ENCODE results near the gene CSRNP2. TPM values are rescaled to one million over a fixed set of nuclear protein-coding genes. Genes with fewer than 3 reads are reported as not detected.

The CSRNP2 gene
- total and polyA plus RNA-seq, 2 of the 8 experiments (the other 6 are each of a cell fraction or from before 2014, with no cell fraction given) = 13.7 to 34.0 TPM

GRCh38 chr12:51076236-51076930 is 7.0 kb downstream of the CSRNP2 start:
- no peak overlapping the region for H3K18ac ChIP-seq (ENCODE audit: extremely low read depth, low read length)
- no peak overlapping the region for H2BK12ac ChIP-seq (ENCODE audit: low read depth, low read length)
- no peak overlapping the region for H2BK120ac ChIP-seq (replicated peaks; ENCODE audit: low read depth, low read length)
- peaks cover 5 to 39% of the 10 kb centered on the region in 2 experiments; a peak in 3 of 4 replicates for H3K79me2 ChIP-seq (ENCODE audit: control insufficient read depth in 1 of 2, insufficient read depth in 2 of 2, low read length in 2 of 2)
- H3K9ac ChIP-seq (replicated peaks in 1 of 4; ENCODE audit: extremely low read depth in 1 of 4, low read depth in 3 of 4, low read length in 3 of 4) = no peak overlapping the region
- POLR2A ChIA-PET (ENCODE audit: partially characterized antibody) = interaction anchor here (0.6 to 2.7 kb wide), 6 partner anchors 14 to 719 kb away, joined by 3 to 9 read pairs (median 3); no protein-coding TSS in a partner anchor
- H3K36me3 ChIP-seq (ENCODE audit: control insufficient read depth in 2 of 4, insufficient read depth in 4 of 4, low read length in 3 of 4) = peaks cover 6 to 24% (median 12%) of the 10 kb centered on the region in 4 experiments; a peak in 7 of 8 replicates
- H3K4ac ChIP-seq (replicated peaks; ENCODE audit: insufficient read length, low read depth, low read length) = no peak overlapping the region
- H3K23ac ChIP-seq (ENCODE audit: insufficient read length) = no peak overlapping the region
- no peaks in the 10 kb centered on the region for H3K27me3 ChIP-seq (replicated peaks in 1 of 4; ENCODE audit: control insufficient read depth in 3 of 4, extremely low read depth in 1 of 4, insufficient read depth in 3 of 4, low read length in 3 of 4)
- peaks cover 7% of the 10 kb centered on the region for H3K79me1 ChIP-seq (ENCODE audit: low read depth, low read length)
- no peak for FAIRE-seq
- no peak overlapping the region for H4K5ac ChIP-seq (ENCODE audit: insufficient read length, low read depth, low read length)
- H3K4me3 ChIP-seq (ENCODE audit: extremely low read depth in 1 of 4, insufficient read depth in 2 of 4, low read depth in 3 of 4, low read length in 4 of 4) = no peak overlapping the region
- no peak overlapping the region for H2AFZ ChIP-seq (ENCODE audit: low read length)
- CTCF ChIA-PET (ENCODE audit: partially characterized antibody) = interaction anchor here (0.6 to 2.9 kb wide), 4 partner anchors 27 to 265 kb away, joined by 3 to 9 read pairs (median 3); no protein-coding TSS in a partner anchor
- no peak overlapping the region for H3K56ac ChIP-seq (replicated peaks; ENCODE audit: insufficient read length, low read depth, low read length)
- H3K23me2 ChIP-seq (ENCODE audit: low read depth, low read length) = no peaks in the 10 kb centered on the region
- H3K27ac ChIP-seq (ENCODE audit: low read depth, low read length) = no peak overlapping the region
- H2BK5ac ChIP-seq (ENCODE audit: low read depth, low read length) = no peak overlapping the region; the same call in 1 of the 2 replicates
- H2BK15ac ChIP-seq (ENCODE audit: low read length) = no peak overlapping the region
- H4K8ac ChIP-seq (ENCODE audit: extremely low read depth, insufficient read depth, low read length) = no peak overlapping the region
- no peaks in the 10 kb centered on the region for H3K4me1 ChIP-seq (replicated peaks in 1 of 4; ENCODE audit: control insufficient read depth in 3 of 4, insufficient read depth in 4 of 4, low read length in 3 of 4)
- no peak overlapping the region for H2BK20ac ChIP-seq (ENCODE audit: low read length)
- H4K91ac ChIP-seq (replicated peaks; ENCODE audit: insufficient read length, low read length) = no peak overlapping the region
- H3K9me3 ChIP-seq (ENCODE audit: insufficient read depth in 2 of 2, low read depth in 1 of 2, low read length in 1 of 2) = no peaks in the 10 kb centered on the region
- DNase-seq (ENCODE audit: low read depth in 1 of 2, low spot score in 2 of 2) = no peak
- H2AK5ac ChIP-seq (ENCODE audit: low read depth, low read length) = no peak overlapping the region
- peaks cover 2 to 4% of the 10 kb centered on the region in 2 experiments for H4K20me1 ChIP-seq (replicated peaks in 1 of 2; ENCODE audit: control insufficient read depth in 1 of 2, insufficient read depth in 2 of 2, low read length in 2 of 2)
- whole genome bisulfite sequencing, 2 experiments (ENCODE audit: extremely low coverage in 1 of 2, insufficient coverage in 1 of 2, insufficient read length in 1 of 2, insufficient replicate concordance in 2 of 2, low coverage in 1 of 2, low lambda C conversion rate in 2 of 2, missing lambda C conversion rate in 1 of 2) = 94% methylated on average over 10 of the region's 10 CpGs; no CpG with 5 or more reads in 1 of the 2 experiments
- no peak overlapping the region for H3K14ac ChIP-seq (ENCODE audit: insufficient read length)
- no peak overlapping the region for H3K4me2 ChIP-seq (ENCODE audit: insufficient read depth in 1 of 2, low read depth in 2 of 2, low read length in 2 of 2)
- no peak for TF ChIP-seq FOSL1 (IDR thresholded peaks at IDR 0.05; ENCODE audit: insufficient read depth, low read depth, low read length)
- no peak for TF ChIP-seq EZH2 (IDR thresholded peaks at IDR 0.05; ENCODE audit: low read depth, low read length, severe bottlenecking)
- no peak for TF ChIP-seq POLR2A (IDR thresholded peaks at IDR 0.05; ENCODE audit: control extremely low read depth in 1 of 2, low read depth in 2 of 2, low read length in 2 of 2)
- TF ChIP-seq HDAC2 (IDR thresholded peaks at IDR 0.05; ENCODE audit: borderline replicate concordance in 1 of 2, low read depth in 2 of 2, low read length in 2 of 2) = no peak
- TF ChIP-seq TCF12 (IDR thresholded peaks at IDR 0.05; ENCODE audit: low read depth, low read length) = no peak
- TF ChIP-seq SIX5 (IDR thresholded peaks at IDR 0.05; ENCODE audit: low read depth, low read length) = no peak
- no peak for TF ChIP-seq SAP30 (IDR thresholded peaks at IDR 0.05; ENCODE audit: insufficient read depth, insufficient replicate concordance, low read length)
- TF ChIP-seq ATF2 (IDR thresholded peaks at IDR 0.05; ENCODE audit: low read length) = no peak
- TF ChIP-seq USF2 (IDR thresholded peaks at IDR 0.05; ENCODE audit: low read length) = no peak
